Stimulated activated CD8-positive, alpha-beta memory T cell treated with anti-CD3 and anti-CD28 coated beads, Interleukin-2, amount 100 ng/mL, for 48 hours (primary cell): Measurements from ENCODE around the gene LCK.
"Not testable (repeated sequence)": the region's sequence is repeated elsewhere in the genome, so short reads cannot be mapped to it uniquely, and the experiment has no call there.

ENCODE experiments used
- DNase-seq, 2 donors: peaks; one replicate each; pipeline ENCODE4 v3.0.0-alpha.2; 2020; ENCODE audit warnings: low read depth in 2 of 2

Gene LCK

DNA sequence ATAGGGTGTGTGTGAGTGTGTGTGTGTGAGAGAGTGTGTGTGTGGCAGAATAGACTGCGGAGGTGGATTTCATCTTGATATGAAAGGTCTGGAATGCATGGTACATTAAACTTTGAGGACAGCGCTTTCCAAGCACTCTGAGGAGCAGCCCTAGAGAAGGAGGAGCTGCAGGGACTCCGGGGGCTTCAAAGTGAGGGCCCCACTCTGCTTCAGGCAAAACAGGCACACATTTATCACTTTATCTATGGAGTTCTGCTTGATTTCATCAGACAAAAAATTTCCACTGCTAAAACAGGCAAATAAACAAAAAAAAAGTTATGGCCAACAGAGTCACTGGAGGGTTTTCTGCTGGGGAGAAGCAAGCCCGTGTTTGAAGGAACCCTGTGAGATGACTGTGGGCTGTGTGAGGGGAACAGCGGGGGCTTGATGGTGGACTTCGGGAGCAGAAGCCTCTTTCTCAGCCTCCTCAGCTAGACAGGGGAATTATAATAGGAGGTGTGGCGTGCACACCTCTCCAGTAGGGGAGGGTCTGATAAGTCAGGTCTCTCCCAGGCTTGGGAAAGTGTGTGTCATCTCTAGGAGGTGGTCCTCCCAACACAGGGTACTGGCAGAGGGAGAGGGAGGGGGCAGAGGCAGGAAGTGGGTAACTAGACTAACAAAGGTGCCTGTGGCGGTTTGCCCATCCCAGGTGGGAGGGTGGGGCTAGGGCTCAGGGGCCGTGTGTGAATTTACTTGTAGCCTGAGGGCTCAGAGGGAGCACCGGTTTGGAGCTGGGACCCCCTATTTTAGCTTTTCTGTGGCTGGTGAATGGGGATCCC is 22.5 kb downstream of the LCK start:
- peak; percentile 64 to 67 for DNase-seq

DNA sequence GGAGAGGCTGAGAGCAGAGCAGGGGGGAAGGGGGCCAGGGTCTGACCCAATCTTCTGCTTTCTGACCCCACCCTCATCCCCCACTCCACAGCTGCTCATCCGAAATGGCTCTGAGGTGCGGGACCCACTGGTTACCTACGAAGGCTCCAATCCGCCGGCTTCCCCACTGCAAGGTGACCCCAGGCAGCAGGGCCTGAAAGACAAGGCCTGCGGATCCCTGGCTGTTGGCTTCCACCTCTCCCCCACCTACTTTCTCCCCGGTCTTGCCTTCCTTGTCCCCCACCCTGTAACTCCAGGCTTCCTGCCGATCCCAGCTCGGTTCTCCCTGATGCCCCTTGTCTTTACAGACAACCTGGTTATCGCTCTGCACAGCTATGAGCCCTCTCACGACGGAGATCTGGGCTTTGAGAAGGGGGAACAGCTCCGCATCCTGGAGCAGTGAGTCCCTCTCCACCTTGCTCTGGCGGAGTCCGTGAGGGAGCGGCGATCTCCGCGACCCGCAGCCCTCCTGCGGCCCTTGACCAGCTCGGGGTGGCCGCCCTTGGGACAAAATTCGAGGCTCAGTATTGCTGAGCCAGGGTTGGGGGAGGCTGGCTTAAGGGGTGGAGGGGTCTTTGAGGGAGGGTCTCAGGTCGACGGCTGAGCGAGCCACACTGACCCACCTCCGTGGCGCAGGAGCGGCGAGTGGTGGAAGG is 23.7 kb downstream of the LCK start:
- DNase-seq: no peak

DNA sequence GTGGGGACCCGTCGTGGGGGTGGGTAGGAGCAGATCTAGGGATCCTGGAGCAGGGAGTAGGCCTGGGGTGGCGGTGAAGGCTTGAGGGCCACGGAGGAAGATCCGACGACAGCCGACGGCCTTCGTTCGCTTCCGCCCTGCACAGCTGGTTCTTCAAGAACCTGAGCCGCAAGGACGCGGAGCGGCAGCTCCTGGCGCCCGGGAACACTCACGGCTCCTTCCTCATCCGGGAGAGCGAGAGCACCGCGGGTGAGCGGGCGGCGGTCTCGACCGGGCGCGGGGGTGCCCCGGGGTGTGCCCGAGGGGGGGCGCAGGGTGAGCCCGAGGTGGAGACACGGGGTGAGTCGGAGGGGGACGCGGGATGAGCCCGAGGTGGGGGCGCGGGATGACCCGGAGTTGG is 24.4 kb downstream of the LCK start:
- DNase-seq: no peak

DNA sequence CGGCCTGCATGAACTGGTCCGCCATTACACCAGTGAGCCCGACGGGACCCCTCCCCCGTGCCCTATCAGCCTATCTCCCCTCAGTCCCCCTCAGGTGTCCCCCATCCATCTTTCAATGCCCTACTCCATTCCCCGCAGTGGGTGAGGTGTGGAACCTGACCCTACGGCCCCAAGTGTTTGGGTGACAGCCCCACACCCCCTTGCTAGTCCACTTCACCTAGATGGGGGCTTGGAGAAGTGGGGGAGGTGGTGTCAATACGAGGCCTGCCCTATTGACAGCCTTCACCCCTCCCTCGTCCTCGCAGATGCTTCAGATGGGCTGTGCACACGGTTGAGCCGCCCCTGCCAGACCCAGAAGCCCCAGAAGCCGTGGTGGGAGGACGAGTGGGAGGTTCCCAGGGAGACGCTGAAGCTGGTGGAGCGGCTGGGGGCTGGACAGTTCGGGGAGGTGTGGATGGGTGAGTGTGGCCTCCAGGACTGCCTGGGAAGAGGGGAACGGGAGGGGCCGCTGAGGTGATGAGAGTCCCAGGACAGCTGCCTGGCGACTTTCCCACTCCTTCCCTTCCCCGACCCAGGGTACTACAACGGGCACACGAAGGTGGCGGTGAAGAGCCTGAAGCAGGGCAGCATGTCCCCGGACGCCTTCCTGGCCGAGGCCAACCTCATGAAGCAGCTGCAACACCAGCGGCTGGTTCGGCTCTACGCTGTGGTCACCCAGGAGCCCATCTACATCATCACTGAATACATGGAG is 25.1 kb downstream of the LCK start:
- no peak for DNase-seq

DNA sequence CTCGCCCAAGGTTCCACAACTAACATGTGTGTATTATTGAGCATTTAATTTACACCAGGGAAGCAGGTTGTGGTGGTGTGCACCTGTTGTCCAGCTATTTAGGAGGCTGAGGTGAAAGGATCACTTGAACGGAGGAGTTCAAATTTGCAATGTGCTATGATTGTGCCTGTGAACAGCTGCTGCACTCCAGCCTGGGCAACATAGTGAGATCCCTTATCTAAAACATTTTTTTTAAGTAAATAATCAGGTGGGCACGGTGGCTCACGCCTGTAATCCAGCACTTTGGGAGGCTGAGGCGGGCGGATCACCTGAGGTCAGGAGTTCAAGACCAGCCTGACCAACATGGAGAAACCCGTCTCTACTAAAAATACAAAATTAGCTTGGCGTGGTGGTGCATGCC is 33.7 kb downstream of the LCK start:
- DNase-seq: not testable (repeated sequence)

DNA sequence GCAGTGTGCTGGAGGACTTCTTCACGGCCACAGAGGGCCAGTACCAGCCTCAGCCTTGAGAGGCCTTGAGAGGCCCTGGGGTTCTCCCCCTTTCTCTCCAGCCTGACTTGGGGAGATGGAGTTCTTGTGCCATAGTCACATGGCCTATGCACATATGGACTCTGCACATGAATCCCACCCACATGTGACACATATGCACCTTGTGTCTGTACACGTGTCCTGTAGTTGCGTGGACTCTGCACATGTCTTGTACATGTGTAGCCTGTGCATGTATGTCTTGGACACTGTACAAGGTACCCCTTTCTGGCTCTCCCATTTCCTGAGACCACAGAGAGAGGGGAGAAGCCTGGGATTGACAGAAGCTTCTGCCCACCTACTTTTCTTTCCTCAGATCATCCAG is 34.6 kb downstream of the LCK start:
- DNase-seq: no peak

DNA sequence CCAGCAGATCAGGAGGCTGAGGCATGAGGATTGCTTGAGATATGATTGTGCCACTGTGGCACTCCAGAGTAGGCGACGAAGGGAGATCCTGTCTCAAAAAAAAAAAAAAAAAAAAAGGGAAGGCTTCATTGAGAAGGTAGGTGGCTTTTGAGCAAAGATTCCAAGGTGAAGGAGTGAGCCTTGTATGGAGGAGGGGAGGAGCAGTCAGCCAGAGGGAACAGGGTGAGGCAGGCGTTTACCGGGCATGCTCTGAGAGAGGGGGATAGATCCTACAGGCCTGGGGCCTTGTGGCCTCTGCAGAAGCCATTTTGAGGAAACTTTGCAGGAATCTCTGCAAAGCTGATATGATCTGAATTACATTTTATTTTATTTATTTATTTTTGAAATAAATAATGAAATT is 35.7 kb downstream of the LCK start:
- DNase-seq: no peak

DNA sequence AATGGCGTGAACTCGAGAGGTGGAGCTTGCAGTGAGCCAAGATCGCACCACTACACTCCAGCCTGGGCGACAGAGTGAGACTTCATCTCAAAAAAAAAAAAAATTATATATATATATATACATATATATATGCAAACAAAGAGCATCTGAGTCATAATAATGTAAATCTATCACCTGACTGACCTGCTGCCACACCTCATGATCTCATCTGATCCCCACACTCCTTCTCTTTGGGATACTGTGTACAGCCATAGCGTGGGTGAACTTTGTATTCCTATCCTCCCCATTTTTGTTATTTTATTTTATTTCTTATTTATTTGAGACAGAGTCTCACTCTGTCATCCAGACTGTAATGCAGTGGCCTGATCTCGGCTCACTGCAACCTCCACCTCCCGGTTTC is 38.2 kb downstream of the LCK start:
- DNase-seq: no peak

DNA sequence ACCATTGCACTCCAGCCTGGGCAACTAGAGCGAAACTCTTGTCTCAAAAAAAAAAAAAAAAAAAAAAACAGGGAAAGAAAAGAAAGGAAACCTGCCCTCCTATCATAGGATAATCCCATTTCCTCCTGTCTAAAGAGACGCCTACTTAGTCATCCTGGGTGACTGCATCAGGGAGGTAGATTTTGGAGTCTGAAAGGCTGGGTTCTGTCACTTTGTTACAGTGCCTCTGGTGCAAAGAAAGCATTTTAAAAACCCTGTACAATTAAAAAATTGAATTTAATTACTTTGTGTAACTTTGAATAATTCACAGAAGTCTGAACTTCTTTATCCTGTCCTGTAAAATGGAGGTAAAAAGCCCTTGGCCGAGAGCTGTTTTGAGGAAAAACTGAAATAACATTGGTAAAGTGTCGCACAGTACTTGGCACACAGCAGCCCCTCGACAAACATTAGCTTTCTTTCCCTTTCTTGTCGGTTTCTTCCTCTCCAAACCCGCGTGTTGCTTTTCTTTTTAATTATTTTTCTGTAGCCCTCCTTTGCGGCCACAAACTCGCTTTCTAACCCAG is 40.2 kb downstream of the LCK start:
- no peak for DNase-seq

DNA sequence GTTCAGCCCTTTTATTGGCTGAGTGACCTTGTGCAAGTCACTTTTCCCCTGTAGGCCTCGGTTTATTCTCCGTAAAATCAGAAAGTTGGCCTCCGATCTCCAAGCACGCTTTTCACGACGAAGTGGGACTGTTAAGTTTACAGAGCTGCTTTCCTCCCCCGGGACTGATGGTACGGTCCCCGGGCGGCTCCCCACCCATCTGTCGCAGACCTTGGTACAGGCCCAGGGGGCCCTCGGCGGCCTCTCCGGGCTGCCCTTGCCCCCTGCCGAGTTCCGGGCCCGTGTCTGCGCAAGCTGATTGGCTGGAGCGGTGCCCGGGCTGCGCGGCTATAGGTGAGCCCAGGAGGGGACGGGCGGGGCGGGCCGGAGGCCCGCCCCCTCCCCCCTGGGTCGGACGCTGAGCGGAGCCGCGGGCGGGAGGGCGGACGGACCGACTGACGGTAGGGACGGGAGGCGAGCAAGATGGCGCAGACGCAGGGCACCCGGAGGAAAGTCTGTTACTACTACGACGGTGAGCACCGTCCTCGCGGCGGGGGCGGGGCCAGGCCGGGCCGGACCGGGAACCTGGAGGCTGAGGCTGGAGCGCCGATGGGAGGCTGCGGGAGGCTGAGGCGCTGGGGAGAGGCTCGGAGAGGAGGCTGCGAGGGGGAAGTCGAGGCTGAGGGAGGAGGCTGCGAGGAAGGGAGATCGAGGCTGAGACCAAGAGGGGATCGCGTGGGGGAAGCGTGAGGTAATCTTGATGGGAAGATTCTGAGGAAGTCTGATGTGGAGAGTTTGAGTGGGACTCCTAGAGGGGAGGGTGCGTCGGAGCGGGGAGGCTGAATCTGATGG is 40.9 kb downstream of the LCK start, which contains the start of gene HDAC1:
HDAC1 (plus strand) TSS at position 376 of the 831 bp plus-strand sequence; CDS start at position 463, 87 bp downstream.
- peak; percentile 95 to 97 for DNase-seq

DNA sequence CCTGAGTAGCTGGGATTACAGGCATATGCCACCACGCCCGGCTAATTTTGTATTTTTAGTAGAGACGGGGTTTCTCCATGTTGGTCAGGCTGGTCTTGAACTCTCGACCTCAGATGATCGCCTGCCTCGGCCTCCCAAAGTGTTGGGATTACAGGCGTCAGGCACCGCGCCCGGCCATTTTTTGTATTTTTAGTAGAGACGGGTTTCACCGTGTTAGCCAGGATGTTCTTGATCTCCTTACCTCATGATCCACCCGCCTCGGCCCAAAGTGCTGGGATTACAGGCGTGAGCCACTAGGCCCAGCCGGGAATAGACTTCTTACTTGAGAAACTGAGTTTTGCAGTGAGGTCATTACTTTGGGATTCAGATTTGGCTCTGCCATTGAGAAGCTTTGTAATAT is 47.1 kb downstream of the LCK start:
- not testable (repeated sequence) for DNase-seq

DNA sequence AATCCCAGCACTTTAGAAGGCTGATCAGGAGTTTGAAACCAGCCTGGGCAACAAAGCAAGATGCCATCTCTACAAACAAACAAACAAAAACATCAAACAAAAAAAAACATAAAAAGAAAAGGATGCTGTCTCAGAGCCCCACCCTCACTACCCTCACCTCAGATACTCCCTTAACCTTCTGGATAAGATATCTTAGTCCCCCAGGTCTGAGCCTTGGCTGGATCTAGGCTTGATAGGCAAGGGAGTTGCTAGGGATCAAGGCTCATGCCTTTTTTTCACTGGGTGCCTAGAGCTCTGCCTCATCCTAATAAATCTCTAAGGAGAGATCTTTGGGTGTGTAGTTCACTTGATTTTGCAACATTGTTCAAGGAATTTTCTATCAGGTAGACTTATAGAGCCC is 48.3 kb downstream of the LCK start:
- no peak for DNase-seq

DNA sequence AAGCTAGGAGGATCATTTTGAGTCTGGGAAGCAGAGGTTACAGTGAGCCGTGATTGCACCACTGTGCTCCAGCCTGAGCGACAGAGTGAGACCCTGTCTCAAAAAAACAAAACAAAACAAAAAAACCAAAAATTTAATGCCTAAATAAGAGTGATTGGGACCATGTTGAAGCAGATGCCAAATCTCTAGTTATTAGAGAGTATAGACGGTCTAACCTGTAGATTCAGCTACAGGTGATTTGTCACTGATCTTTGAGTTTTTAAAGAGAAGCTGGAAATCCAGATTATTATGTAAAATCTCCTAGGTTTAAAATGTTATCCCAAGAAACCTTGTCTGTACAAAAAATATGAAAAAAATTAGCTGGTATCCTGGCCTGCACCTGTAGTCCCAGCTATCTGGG is 52.3 kb downstream of the LCK start:
- no peak for DNase-seq

DNA sequence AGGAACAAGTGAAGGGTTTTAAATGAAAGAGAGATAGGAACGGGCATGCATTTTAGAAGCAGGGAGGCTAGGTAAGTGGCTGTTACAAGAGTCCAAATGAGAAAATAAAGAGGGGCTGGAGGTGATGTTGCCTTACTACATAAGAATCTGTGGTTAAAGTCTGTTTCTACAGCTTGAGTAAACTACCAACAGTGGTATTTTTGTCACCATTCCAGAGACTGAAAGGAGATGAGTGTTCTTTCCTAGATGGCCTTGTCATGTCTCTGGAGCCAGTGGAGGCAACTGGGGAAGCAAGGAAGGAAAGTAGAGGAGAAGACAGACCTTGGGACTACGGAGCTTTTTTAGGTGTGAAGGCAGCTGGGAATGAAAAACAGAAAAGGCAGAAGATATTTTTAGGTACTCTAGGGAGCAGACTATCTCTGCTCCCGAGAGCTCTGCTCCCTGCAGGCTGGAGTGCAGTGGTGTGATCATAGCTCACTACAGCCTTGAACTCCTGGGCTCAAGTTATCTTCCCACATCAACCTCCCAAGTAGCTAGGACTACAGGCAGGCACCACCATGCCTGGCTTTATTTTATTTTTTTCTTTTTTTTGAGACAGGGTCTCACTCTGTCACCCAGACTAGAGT is 53.0 kb downstream of the LCK start:
- DNase-seq: no peak

DNA sequence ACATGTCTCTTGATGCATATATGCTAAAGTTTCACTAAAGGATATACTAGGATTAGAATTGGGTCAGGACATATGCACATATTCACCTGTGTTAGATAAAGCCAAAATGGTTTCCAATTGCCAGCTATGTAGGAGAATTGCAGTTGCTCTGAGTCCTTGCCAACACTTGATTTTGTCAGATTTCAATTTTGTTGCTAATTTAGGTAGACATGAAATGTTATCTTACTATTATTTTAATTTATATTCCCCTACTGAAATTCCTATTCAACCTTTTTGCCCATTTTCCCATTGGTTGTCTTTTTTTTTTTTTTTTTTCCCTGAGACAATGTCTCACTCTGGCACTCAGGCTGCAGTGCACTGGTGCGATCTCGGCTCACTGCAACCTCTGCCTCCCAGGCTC is 54.2 kb downstream of the LCK start:
- no peak for DNase-seq

DNA sequence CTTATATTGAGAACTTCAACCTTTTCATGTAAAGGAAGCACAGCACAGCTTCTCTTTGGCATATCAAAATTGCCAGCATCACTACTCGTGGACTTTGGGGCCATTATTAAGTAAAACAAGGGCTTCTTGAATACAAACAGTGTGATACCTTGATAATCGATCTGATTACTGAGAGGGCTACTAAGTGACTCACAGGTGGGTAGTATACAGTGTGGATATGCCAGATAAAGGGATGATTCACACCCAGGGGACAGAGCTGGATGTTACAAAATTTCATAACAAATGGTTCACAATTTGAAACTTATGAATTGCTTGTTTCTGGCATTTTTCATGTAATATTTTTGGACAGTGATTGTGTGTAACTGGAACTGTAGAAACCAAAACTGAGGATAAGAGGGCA is 56.3 kb downstream of the LCK start:
- DNase-seq: no peak

DNA sequence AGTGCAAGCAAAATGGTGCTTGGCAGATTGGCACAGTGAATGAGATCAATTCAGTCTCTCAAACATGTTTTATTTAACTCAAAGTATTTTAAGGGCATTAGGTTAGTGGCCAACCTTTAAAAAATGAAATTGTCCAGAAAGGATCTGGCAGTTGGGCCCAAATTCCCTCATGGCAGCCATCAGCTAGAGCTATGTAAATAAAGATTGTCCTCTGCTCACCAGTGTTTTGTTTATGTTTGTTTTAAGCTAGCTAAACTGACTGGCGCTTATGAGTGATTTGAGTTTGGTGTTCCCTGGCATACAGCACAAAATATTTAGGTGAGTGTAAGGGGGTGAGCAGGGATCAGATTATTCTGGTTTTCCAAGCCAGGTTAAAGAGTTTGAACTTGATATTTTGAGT is 58.9 kb downstream of the LCK start:
- DNase-seq: no peak

DNA sequence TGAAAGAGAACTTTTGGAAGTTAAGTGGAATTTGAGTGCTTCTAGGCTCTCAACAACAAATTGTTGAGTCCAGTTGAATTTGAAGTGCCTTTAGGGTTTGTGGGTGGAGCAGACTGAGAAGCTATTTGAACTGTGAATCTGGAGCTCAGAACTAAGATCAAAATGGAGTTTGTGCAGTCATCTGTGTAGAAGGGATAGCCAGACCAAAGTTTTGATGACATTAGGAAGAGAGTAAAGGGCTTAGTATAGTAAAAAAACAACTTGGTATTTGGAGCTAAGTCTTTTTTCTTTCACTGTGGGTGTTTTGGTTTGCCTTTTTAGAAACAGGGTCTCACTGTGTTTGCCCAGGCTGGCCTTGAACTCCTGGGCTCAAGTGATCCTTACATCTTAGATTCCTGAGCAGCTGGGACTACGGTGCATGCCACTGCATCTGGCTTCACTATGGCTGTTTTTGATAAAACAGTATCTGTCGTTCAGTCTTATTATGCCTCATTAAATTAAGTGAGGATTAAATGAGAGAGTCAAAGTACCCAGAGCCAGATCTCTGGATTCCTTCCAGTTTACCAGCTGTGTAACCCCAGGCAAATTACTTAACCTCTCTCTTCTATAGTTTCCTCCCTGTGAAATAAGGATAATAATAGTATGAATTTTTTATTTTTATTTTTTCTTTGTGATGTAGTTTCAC is 60.8 kb downstream of the LCK start:
- no peak for DNase-seq

DNA sequence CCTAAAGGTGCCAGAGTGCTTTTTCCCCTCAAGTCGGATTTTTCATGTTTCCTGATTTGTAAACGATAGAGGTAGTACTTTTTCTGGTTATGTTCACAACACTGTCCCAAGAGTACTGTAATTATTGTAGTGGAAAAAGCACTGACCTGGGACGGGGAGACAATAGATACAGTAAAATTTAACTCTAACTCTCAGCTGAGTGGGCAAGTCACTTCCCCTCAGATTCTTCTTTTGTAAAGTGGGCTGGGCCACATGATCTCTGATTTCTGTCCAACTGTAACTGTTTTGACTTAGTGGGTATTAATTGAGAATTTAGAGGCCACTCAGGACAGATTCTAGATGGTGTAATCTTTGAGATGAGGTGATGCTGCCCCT is 65.8 kb downstream of the LCK start:
- DNase-seq: no peak

DNA sequence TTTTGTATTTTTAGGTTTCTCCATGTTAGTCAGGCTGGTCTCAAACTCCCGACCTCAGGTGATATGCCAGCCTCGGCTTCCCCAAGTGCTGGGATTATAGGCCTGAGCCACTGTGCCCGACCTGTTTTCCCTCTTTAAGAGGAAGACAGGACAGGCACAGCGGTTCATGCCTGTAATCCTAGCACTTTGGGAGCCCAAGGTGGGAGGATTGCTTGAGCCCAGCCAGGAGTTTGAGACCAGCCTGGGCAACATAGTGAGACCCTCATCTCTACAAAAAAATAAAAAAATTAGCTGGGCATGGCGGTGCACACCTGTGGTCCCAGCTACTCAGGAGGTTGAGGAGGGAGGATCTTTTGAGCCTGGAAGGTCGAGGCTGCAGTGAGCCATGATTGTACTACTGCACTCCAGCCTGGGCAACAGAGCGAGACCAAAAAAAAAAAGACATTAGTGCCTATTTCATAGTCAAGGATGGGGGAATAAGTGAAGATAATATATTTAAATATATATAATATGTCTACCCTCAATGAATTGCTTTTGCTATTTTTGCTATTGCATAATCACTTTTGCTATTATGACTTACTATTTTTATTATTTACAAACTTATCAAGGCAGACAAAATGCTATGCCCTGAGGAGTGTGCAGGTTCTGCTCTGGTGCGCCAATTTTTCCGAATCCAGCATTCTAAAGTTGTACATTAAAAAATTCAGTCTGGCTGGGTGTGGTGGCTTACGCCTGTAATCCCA is 67.2 kb downstream of the LCK start:
- no peak for DNase-seq
